VCaP (cell line): ENCODE results near the gene ATAD3A.
"Not testable (repeated sequence)": the region's sequence is repeated elsewhere in the genome, so short reads cannot be mapped to it uniquely, and the experiment has no call there.

Experiments used
- H3K27ac ChIP-seq: fragments of 450-650 bp; 2 replicates; pipeline ENCODE4 v1.5.1; 2017
- TF ChIP-seq, protein P1 (sequence below): fragments of 450-650 bp; conservative IDR thresholded peaks from 2 replicates; pipeline ENCODE4 v1.5.1; 2017; ENCODE audit warnings: mild to moderate bottlenecking, moderate library complexity

The ATAD3A gene

DNA sequence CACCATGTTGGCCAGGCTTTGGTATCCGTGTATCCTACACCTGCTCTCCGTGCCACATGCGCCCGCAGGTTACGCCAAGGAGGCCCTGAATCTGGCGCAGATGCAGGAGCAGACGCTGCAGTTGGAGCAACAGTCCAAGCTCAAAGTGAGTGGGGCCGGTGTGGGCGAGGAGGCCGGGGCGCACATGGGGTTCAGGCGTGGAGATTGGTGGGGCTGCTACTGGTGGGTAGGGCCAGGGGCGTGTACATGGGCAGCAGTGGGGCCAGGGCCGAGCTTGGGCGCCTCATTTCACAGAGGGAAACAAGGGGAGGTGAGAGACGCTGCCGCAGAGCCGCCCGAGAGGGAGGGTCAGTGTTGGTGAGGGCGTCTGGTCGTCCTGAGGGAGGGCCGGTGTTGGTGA lies 34.8 kb upstream of the ATAD3A start:
- TF ChIP-seq, protein P1, sequence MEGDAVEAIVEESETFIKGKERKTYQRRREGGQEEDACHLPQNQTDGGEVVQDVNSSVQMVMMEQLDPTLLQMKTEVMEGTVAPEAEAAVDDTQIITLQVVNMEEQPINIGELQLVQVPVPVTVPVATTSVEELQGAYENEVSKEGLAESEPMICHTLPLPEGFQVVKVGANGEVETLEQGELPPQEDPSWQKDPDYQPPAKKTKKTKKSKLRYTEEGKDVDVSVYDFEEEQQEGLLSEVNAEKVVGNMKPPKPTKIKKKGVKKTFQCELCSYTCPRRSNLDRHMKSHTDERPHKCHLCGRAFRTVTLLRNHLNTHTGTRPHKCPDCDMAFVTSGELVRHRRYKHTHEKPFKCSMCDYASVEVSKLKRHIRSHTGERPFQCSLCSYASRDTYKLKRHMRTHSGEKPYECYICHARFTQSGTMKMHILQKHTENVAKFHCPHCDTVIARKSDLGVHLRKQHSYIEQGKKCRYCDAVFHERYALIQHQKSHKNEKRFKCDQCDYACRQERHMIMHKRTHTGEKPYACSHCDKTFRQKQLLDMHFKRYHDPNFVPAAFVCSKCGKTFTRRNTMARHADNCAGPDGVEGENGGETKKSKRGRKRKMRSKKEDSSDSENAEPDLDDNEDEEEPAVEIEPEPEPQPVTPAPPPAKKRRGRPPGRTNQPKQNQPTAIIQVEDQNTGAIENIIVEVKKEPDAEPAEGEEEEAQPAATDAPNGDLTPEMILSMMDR: no peak
- H3K27ac ChIP-seq: no peak overlapping the region

DNA sequence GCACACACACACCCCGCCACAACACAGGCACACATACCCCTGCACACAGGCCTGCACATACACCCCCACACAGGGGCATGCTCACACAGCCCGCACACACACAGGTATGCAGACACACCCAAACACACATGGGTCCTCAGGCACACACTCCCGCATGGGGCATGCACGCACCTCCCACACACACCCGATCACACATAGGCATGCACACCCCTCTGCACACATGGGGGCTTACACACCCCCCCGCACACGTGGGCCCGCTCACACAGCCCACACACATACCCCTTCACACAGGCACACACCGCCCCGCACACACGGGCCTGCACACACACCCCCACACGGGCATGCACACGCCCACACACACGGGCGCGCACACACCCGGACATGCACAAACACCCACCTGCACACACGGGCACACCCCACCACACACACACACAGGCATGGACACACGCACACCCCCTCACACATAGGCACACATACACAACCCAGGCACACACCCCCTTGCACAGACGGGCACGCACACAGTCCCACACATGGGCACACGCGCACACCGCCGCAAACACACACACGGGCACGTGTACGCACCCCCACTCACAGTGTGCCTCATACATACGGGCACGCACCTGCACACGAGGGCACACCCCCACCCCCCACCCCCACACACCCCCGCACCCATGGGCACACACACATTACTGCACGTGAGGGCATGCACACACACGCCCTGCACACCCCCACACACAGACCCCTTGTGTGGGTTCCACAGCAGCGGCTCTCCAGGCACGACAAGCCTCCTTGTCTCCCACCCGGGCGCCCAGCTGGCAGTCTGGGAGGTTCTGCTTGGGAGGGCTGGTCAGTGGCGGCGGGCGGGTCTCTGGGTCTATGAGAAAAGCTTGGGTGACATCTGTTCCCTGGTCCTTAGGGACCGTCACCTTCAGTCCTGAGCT lies 32.1 kb upstream of the ATAD3A start:
- TF ChIP-seq, protein P1: no peak
- H3K27ac ChIP-seq: no peak overlapping the region

DNA sequence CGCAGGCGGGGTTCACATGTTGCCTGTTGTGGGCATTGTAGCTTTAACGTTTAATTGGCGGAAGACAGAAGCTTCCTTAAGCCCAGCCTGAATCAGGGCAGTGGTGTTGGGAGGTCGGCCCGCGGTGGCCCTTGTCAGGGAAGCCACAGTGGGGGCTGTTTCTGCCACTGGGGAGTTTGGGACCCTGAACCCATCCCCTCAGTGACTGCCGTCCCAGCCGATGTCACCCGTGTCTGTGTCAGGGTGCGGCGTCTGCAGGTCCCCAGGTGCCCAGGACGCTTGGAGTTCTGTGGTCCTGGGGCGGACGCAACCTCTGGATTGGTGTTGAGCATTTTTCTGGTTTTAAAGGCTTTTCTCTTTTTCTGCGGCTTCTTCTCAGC lies 31.5 kb upstream of the ATAD3A start:
- H3K27ac ChIP-seq: not testable (repeated sequence)

DNA sequence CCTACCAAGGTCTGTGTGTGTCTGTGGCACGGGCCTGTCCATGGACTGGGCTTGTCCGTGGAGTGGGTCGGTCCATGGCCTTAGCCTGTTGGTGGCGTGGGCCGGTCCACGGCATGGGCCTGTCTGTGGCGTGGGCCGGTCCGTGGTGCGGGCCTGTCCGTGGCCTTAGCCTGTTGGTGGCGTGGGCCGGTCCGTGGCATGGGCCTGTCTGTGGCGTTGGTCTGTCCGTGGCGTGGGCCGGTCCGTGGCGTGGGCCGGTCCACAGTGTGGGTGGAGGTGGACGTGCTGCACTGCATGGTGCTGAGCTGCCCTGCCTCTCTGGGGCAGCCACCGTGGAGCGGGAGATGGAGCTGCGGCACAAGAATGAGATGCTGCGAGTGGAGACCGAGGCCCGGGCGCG lies 30.2 kb upstream of the ATAD3A start:
- H3K27ac ChIP-seq: not testable (repeated sequence)

DNA sequence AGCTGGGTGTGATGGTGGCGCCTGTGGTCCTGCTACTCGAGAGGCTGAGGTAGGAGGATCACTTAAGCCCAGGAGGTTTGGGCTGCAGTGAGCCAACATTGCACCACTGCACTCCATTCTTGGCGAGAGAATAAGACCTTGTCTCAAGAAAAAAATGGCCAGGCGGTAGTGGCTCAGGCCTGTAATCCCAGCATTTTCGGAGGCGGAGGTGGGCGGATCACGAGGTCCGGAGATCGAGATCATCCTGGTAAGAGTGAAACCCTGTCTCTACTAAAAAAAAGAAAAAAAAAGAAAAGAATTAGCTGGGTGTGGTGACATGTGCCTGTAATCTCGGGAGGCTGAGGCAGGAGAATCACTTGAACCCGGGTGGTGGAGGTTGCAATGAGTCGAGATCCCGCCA lies 29.1 kb upstream of the ATAD3A start:
- TF ChIP-seq, protein P1: no peak
- no peak overlapping the region for H3K27ac ChIP-seq

DNA sequence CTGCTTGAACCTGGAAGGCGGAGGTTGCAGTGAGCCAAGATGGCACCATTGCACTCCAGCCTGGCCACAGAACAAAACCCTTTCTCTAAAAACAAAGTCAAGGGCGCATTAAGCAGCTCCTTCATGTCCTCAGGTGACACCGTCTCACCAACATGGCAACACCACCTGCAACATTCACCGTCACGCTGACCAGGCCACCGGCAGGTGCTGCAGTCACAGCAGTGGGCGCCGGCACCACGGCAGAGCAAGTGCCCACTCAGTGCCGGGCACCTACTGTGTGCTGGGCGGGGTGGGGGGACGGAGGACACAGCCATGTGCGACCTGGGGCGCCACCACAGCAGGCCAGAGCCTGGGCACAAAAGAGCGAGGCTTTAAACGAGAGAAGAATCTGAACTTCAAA lies 28.2 kb upstream of the ATAD3A start:
- no peak overlapping the region for H3K27ac ChIP-seq
- TF ChIP-seq, protein P1: no peak

DNA sequence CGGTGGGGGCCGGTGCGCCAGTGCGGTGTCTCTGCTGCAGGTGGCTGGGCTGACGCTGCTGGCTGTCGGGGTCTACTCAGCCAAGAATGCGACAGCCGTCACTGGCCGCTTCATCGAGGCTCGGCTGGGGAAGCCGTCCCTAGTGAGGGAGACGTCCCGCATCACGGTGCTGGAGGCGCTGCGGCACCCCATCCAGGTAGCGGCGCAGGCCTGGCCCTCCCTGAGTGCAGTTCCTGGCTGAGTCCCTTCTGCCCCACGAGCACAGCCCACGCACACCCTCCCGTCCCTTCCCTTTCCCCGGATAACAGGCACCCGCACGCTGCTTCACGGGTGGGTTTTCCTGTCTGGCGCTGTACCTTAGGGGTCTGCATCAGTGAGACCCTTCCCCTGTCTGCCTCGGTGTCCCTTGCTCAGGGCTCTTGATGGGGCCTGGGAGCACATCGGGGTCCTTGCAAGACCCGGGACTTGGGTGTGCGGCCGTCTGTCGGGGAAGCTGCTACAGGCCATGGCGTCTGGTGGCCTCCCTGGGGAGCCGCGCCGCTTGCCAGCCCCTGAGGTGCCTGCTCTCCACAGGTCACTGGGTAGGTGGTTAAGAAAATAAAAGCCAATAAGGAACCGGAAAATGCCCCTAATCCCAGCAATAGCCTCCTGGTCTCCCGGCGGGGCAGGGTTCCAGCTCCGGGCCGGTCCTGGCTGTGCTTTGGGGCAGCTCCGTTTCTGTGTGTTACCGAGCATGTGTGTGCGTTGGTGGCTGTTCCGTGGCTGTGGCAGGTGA lies 26.8 kb upstream of the ATAD3A start:
- not testable (repeated sequence) for H3K27ac ChIP-seq

DNA sequence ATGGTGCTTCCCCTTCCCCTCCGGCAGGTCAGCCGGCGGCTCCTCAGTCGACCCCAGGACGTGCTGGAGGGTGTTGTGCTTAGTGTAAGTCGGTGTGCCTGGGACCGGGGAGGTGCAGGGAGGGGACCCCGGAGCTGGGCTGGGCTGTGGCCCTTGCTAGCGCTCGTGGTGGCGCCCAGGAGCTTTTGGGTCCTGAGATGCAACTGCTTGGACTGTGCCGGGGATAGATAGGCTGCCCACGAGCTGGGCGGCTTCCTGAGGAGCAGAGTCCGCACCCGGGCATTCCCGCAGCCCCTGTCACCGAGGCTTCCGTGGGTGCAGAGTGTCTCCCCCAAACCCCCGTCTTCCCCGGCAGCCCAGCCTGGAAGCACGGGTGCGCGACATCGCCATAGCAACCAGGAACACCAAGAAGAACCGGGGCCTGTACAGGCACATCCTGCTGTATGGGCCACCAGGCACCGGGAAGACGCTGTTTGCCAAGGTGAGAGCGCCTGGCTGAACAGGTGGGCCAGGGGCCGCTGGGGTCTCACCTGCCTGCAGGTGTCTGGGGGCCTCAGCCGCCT lies 26.1 kb upstream of the ATAD3A start:
- not testable (repeated sequence) for H3K27ac ChIP-seq

DNA sequence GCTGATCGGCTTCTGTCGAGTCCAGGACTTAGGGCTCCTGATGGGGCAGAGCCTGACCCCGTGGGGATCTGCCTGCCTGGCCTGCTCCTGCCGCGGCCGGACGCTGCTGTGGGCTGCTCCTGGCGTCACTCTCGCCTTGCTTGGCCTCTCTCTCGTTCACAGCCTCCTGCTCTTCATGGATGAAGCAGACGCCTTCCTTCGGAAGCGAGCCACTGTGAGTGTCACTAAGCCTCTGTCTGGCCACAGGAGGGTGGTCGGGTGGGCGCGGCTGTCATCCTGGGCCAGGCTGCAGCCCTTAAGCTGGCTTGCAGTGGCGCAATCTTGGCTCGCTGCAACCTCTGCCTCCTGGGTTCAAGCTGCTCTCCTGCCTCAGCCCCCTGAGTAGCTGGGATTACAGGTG lies 24.3 kb upstream of the ATAD3A start:
- TF ChIP-seq, protein P1: no peak
- H3K27ac ChIP-seq: no peak overlapping the region
